Neuronal stem cell (in vitro differentiated cells): ENCODE measurements around the gene ZNF134.
A peak's percentile ranks its signal among the peaks of the same experiment; 100 is the strongest.

Experiments used
- DNase-seq: peaks from one replicate; pipeline ENCODE4 v3.0.0-alpha.2; 2013; ENCODE audit warnings: low spot score
- H2AFZ ChIP-seq: one replicate; pipeline ENCODE4 v1.6.1; 2013; ENCODE audit warnings: mild to moderate bottlenecking, low read length, inconsistent platforms
- H2AK5ac ChIP-seq: 2 replicates; pipeline ENCODE4 v1.6.1; 2013; ENCODE audit warnings: low read depth, mild to moderate bottlenecking, inconsistent platforms, low read length, moderate library complexity, mixed read lengths
- H2BK120ac ChIP-seq: 2 replicates; pipeline ENCODE4 v1.6.1; 2013; ENCODE audit warnings: low read depth, mild to moderate bottlenecking, inconsistent platforms, low read length, moderate library complexity, mixed read lengths
- H2BK12ac ChIP-seq: one replicate; pipeline ENCODE4 v1.6.1; 2013; ENCODE audit warnings: low read length, inconsistent platforms
- H2BK15ac ChIP-seq: 2 replicates; pipeline ENCODE4 v1.6.1; 2013; ENCODE audit warnings: mild to moderate bottlenecking, low read length, inconsistent platforms, mixed read lengths
- H2BK5ac ChIP-seq: one replicate; pipeline ENCODE4 v1.6.1; 2013; ENCODE audit warnings: inconsistent platforms, mild to moderate bottlenecking, low read length, moderate library complexity
- H3K14ac ChIP-seq: one replicate; pipeline ENCODE4 v1.6.1; 2013; ENCODE audit warnings: low read length, inconsistent platforms
- H3K18ac ChIP-seq: 2 replicates; pipeline ENCODE4 v1.6.1; 2013; ENCODE audit warnings: low read length, inconsistent platforms
- H3K23ac ChIP-seq: 2 replicates; pipeline ENCODE4 v1.6.1; 2013; ENCODE audit warnings: low read depth, mild to moderate bottlenecking, mixed read lengths, low read length, inconsistent platforms; ENCODE audit not compliant: poor library complexity
- H3K27ac ChIP-seq: replicated peaks from 3 replicates; pipeline ENCODE4 v1.5.1; 2013; ENCODE audit warnings: low read length, inconsistent platforms
- H3K27me3 ChIP-seq, 3 experiments: 2 replicates each; pipeline ENCODE4 v1.6.1; 2013; ENCODE audit warnings: low read length in 3 of 3, mild to moderate bottlenecking in 2 of 3, inconsistent platforms in 1 of 3, low read depth in 1 of 3, mixed read lengths in 1 of 3, moderate library complexity in 1 of 3; ENCODE audit not compliant: control insufficient read depth in 3 of 3, insufficient read depth in 3 of 3
- H3K36me3 ChIP-seq, 2 donors: replicated peaks in 1 of 2; 2 replicates each; pipeline ENCODE4 v1.6.1; 2013; ENCODE audit warnings: low read length in 2 of 2; ENCODE audit not compliant: control insufficient read depth in 2 of 2, insufficient read depth in 2 of 2
- H3K4ac ChIP-seq: 2 replicates; pipeline ENCODE4 v1.6.1; 2013; ENCODE audit warnings: inconsistent platforms, mild to moderate bottlenecking, low read length, moderate library complexity
- H3K4me1 ChIP-seq, 2 donors: 1 replicate in 1 of 2; 2 replicates in 1 of 2; pipeline ENCODE4 v1.6.1; 2013; ENCODE audit warnings: low read length in 2 of 2, low read depth in 1 of 2; ENCODE audit not compliant: control insufficient read depth in 2 of 2, insufficient read depth in 1 of 2
- H3K4me2 ChIP-seq: one replicate; pipeline ENCODE4 v1.6.1; 2013; ENCODE audit warnings: mild to moderate bottlenecking, low read length, inconsistent platforms; ENCODE audit not compliant: insufficient read depth, poor library complexity, severe bottlenecking
- H3K4me3 ChIP-seq, 2 donors: 2 replicates each; pipeline ENCODE4 v1.5.1; 2013; ENCODE audit warnings: low read length in 2 of 2, mild to moderate bottlenecking in 2 of 2, inconsistent platforms in 1 of 2, moderate library complexity in 1 of 2
- H3K79me1 ChIP-seq: one replicate; pipeline ENCODE4 v1.6.1; 2013; ENCODE audit warnings: low read depth, mild to moderate bottlenecking, inconsistent platforms, low read length, moderate library complexity
- H3K9ac ChIP-seq: one replicate; pipeline ENCODE4 v1.6.1; 2013; ENCODE audit warnings: mild to moderate bottlenecking, low read depth, low read length, inconsistent platforms; ENCODE audit not compliant: poor library complexity
- H3K9me3 ChIP-seq, 2 donors: replicated peaks in 1 of 2; 2 replicates each; pipeline versions ENCODE3 to v1.6.1; 2013; ENCODE audit warnings: low read length in 2 of 2, mild to moderate bottlenecking in 2 of 2, inconsistent platforms in 1 of 2, low read depth in 1 of 2, mixed read lengths in 1 of 2, moderate library complexity in 1 of 2; ENCODE audit not compliant: control insufficient read depth in 2 of 2, insufficient read depth in 1 of 2
- H4K8ac ChIP-seq: one replicate; pipeline ENCODE4 v1.6.1; 2013; ENCODE audit warnings: low read depth, mild to moderate bottlenecking, inconsistent platforms, low read length, moderate library complexity
- H4K91ac ChIP-seq: one replicate; pipeline ENCODE4 v1.6.1; 2013; ENCODE audit warnings: low read length, low read depth, mild to moderate bottlenecking, inconsistent platforms; ENCODE audit not compliant: poor library complexity
- WGBS, 2 donors: extraction: QIAGEN DNeasy Blood & Tissue Kit; methylation state at CpG; one replicate each; pipeline ENCODE4 v1.1.7; 2013; ENCODE audit warnings: missing lambda C conversion rate in 2 of 2, mixed read lengths in 1 of 2; ENCODE audit not compliant: insufficient read length in 2 of 2, insufficient replicate concordance in 1 of 2; ENCODE audit errors: extremely low coverage in 2 of 2; 5-methylcytosine and 5-hydroxymethylcytosine counted together

The ZNF134 gene

DNA sequence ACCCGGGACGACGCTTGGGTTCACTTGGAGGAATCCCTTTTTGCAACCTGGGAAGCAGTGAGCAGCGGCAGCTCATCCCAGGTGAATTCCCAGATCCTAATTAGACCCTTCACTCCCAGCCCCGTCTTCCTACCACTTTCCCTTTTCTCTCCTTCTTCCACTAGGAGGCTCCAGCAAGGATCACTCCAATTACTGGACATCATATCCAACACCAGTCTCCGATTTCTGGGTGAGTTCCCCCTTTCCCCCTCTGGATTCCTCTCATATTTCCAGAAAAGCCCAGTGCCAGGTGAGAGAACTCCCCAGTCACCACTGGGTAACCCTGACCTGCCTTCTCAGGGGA, 37.6 kb downstream of the ZNF134 start:
- DNase-seq: no peak
- Histone ChIP-seq H3K23ac (no peak overlapping the region), H3K4ac (no peak overlapping the region), H2AK5ac (no peak overlapping the region), H2BK5ac (no peak overlapping the region), H3K4me3 (no peak overlapping the region), H2BK120ac (no peak overlapping the region), H3K4me1 (no peaks in the 10 kb centered on the region), H3K14ac (no peak overlapping the region), H4K8ac (no peak overlapping the region), H3K27me3 (no peaks in the 10 kb centered on the region), H2BK15ac (no peak overlapping the region), H2BK12ac (no peak overlapping the region), H4K91ac (no peak overlapping the region), H3K36me3 (no peaks in the 10 kb centered on the region), H3K27ac (no peak overlapping the region), H3K4me2 (no peak overlapping the region), H3K18ac (no peak overlapping the region), H3K9ac (no peak overlapping the region), H3K9me3 (peaks cover 0 to 3% of the 10 kb centered on the region in 2 donors), H3K79me1 (no peaks in the 10 kb centered on the region), H2AFZ (peak overlapping the region; percentile 38)
- WGBS, 2 donors: no CpG with 5 or more reads among the region's 6 CpGs

GRCh38 chr19:57653689-57654088, 39.6 kb downstream of the ZNF134 start:
- Histone ChIP-seq H3K9me3 (peaks cover 0 to 3% of the 10 kb centered on the region in 2 donors), H3K27me3 (peaks cover 0 to 3% (median 0%) of the 10 kb centered on the region in 3 experiments), H3K4me3 (no peak overlapping the region), H3K79me1 (no peaks in the 10 kb centered on the region), H4K8ac (no peak overlapping the region), H2BK5ac (no peak overlapping the region), H3K27ac (no peak overlapping the region), H3K36me3 (no peaks in the 10 kb centered on the region), H2BK15ac (no peak overlapping the region), H2BK12ac (no peak overlapping the region), H3K9ac (no peak overlapping the region), H2BK120ac (no peak overlapping the region), H3K4me1 (no peaks in the 10 kb centered on the region), H3K14ac (no peak overlapping the region), H4K91ac (no peak overlapping the region), H2AFZ (no peak overlapping the region), H2AK5ac (no peak overlapping the region), H3K18ac (no peak overlapping the region), H3K4me2 (no peak overlapping the region), H3K4ac (no peak overlapping the region), H3K23ac (no peak overlapping the region)
- DNase-seq: no peak
- WGBS, 2 donors: no CpG with 5 or more reads among the region's 2 CpGs

DNA sequence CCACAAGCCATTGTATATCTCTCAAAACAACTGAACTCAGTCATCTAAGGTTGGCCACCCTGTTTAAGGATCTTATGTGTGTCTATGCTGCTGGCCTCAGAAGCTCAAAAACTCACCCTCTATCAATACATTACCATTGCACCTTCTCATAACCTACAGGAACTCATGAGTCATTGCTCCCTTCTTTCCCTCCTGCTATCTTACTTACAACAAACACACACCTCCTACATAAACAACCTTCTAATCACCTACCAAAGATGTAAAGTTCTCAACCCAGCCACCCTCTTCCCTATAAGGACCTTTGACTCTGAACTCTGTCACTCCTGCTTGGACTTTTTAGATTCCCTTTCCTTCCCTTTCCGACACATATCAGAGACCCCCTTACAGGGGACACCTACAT, 41.4 kb downstream of the ZNF134 start:
- Histone ChIP-seq H3K14ac (no peak overlapping the region), H3K9ac (no peak overlapping the region), H2BK12ac (no peak overlapping the region), H3K4me2 (no peak overlapping the region), H2BK5ac (no peak overlapping the region), H3K4me1 (no peaks in the 10 kb centered on the region), H3K27me3 (peaks cover 0 to 10% (median 3%) of the 10 kb centered on the region in 3 experiments), H3K9me3 (peaks cover 0 to 3% of the 10 kb centered on the region in 2 donors), H2AK5ac (no peak overlapping the region), H3K79me1 (no peaks in the 10 kb centered on the region), H3K4ac (no peak overlapping the region), H3K18ac (no peak overlapping the region), H4K8ac (no peak overlapping the region), H2BK120ac (no peak overlapping the region), H4K91ac (no peak overlapping the region), H3K4me3 (no peak overlapping the region), H3K23ac (no peak overlapping the region), H3K27ac (no peak overlapping the region), H3K36me3 (no peaks in the 10 kb centered on the region), H2BK15ac (no peak overlapping the region), H2AFZ (no peak overlapping the region)
- no CpG with 5 or more reads among the region's 1 CpG for WGBS, 2 donors
- DNase-seq: no peak

- peak overlapping the region in 1 of 2 donors; percentile 22 for H3K4me3 ChIP-seq
- no peak overlapping the region for H3K9ac ChIP-seq
- no peak overlapping the region for H2BK12ac ChIP-seq
- H3K4me2 ChIP-seq: no peak overlapping the region
- H3K18ac ChIP-seq: no peak overlapping the region
- no peak overlapping the region for H4K91ac ChIP-seq
- no peak overlapping the region for H2BK5ac ChIP-seq
- no peaks in the 10 kb centered on the region for H3K36me3 ChIP-seq
- DNase-seq: no peak
- H3K27ac ChIP-seq: no peak overlapping the region
- no peak overlapping the region for H2BK120ac ChIP-seq
- no peak overlapping the region for H2AFZ ChIP-seq
- no peak overlapping the region for H4K8ac ChIP-seq
- H3K4me1 ChIP-seq: no peaks in the 10 kb centered on the region
- H3K23ac ChIP-seq: no peak overlapping the region
- H3K27me3 ChIP-seq: peaks cover 0 to 14% (median 3%) of the 10 kb centered on the region in 3 experiments
- H2BK15ac ChIP-seq: no peak overlapping the region
- no peak overlapping the region for H2AK5ac ChIP-seq
- H3K79me1 ChIP-seq: no peaks in the 10 kb centered on the region
- H3K14ac ChIP-seq: no peak overlapping the region
- WGBS, 2 donors: no CpG with 5 or more reads among the region's 1 CpG
- no peak overlapping the region for H3K4ac ChIP-seq
- peaks cover 0 to 3% of the 10 kb centered on the region in 2 donors for H3K9me3 ChIP-seq
These were observed 42.3 kb downstream of the ZNF134 start for GRCh38 chr19:57656346-57656745.
